ENCODE results near the gene PRDM7.

The PRDM7 gene

DNA sequence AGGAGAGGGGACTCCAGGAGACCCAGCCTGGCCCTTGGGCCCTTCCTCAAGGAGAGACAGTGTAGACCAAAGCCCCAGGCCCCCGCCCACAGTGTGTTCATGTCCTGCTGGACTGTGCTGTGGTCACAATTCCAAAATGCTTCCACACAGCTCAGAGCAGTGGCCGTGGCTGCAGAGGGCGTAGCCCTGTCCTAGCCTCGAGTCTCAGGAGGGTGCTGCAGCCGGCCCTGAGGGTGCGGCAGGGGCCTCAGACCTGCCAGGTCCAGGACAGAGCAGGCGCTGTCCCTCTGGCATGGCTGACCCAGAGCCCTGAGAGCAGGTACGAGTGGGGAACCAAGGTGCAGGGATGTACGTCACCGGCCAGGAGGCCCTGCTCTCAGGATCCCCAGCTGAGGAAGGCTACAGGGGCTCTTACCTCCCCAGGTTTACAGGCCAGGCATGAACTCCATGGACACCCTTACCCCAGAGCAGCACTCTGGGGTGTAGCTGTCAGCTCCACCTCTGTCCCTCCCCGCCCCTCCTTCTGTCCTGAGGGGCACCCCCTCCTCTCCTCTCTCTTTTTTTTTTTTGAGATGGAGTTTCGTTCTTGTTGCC is 65.1 kb downstream of the PRDM7 start:
- Histone ChIP-seq H3K4me1 (ENCODE audit: insufficient read depth, low read length, severe bottlenecking) (no peaks in the 10 kb centered on the region), H3K4me3 (ENCODE audit: low read depth, low read length, poor library complexity, severe bottlenecking) (no peak overlapping the region)

DNA sequence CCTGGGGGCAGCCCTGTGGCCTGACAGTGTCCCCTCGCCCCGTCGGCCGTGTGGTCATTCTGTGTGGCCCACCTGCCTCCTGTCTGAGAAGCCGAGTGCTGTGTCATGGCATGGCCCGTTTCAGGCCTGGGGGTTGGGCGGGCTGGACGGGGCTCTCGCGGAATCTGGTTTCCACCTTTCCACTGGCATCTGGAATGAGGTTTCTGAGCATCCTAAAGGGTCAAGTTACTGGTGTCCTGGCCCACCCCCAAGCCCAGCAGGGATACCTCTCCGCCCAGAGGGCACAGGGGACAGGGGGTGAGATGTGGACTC is 65.7 kb downstream of the PRDM7 start:
- Histone ChIP-seq H3K4me2 (ENCODE audit: low read length) (no peak overlapping the region), H3K9me2 (ENCODE audit: low read depth, low read length) (no peaks in the 10 kb centered on the region), H2AFZ (ENCODE audit: low read length) (no peak overlapping the region), H3K27me3 (ENCODE audit: insufficient read depth, low read length) (0 out of 2 replicates have a peak, but pooled peaks cover 12% of the 10 kb centered on the region), H3K4me1 (ENCODE audit: insufficient read depth, low read length, severe bottlenecking) (no peaks in the 10 kb centered on the region), H3F3A (ENCODE audit: insufficient read depth, low read length) (no peaks in the 10 kb centered on the region), H3K9ac (ENCODE audit: low read length) (no peak overlapping the region), H3K4me3 (ENCODE audit: low read depth, low read length, poor library complexity, severe bottlenecking) (no peak overlapping the region), H3K36me3 (ENCODE audit: insufficient read depth, low read length) (no peaks in the 10 kb centered on the region), H4K20me1 (ENCODE audit: insufficient read depth, low read length) (no peaks in the 10 kb centered on the region), H3K79me2 (ENCODE audit: insufficient read depth, low read length) (no peaks in the 10 kb centered on the region), H3K27ac (ENCODE audit: low read depth, low read length, poor library complexity, severe bottlenecking) (no peak overlapping the region), H3K9me3 (ENCODE audit: low read length) (no peaks in the 10 kb centered on the region)
- TF ChIP-seq EZH2 (IDR thresholded peaks at IDR 0.05; ENCODE audit: borderline replicate concordance, low read length) = no peak
- TF ChIP-seq, protein P1, sequence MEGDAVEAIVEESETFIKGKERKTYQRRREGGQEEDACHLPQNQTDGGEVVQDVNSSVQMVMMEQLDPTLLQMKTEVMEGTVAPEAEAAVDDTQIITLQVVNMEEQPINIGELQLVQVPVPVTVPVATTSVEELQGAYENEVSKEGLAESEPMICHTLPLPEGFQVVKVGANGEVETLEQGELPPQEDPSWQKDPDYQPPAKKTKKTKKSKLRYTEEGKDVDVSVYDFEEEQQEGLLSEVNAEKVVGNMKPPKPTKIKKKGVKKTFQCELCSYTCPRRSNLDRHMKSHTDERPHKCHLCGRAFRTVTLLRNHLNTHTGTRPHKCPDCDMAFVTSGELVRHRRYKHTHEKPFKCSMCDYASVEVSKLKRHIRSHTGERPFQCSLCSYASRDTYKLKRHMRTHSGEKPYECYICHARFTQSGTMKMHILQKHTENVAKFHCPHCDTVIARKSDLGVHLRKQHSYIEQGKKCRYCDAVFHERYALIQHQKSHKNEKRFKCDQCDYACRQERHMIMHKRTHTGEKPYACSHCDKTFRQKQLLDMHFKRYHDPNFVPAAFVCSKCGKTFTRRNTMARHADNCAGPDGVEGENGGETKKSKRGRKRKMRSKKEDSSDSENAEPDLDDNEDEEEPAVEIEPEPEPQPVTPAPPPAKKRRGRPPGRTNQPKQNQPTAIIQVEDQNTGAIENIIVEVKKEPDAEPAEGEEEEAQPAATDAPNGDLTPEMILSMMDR (IDR thresholded peaks at IDR 0.05; ENCODE audit: low read length) = no peak

More for the DNA sequence above, 65.1 kb downstream of the PRDM7 start:
- TF ChIP-seq, protein P1 (IDR thresholded peaks at IDR 0.05; ENCODE audit: low read length) = no peak
- TF ChIP-seq EZH2 (IDR thresholded peaks at IDR 0.05; ENCODE audit: borderline replicate concordance, low read length) = no peak
- Histone ChIP-seq H3K27me3 (ENCODE audit: insufficient read depth, low read length) (peaks cover 16% of the 10 kb centered on the region; the same call in 1 of the 2 replicates), H3K36me3 (ENCODE audit: insufficient read depth, low read length) (no peaks in the 10 kb centered on the region), H3K9me2 (ENCODE audit: low read depth, low read length) (no peaks in the 10 kb centered on the region), H3K9me3 (ENCODE audit: low read length) (no peaks in the 10 kb centered on the region), H3F3A (ENCODE audit: insufficient read depth, low read length) (no peaks in the 10 kb centered on the region), H3K27ac (ENCODE audit: low read depth, low read length, poor library complexity, severe bottlenecking) (no peak overlapping the region), H2AFZ (ENCODE audit: low read length) (no peak overlapping the region), H4K20me1 (ENCODE audit: insufficient read depth, low read length) (no peaks in the 10 kb centered on the region), H3K4me2 (ENCODE audit: low read length) (no peak overlapping the region), H3K9ac (ENCODE audit: low read length) (no peak overlapping the region), H3K79me2 (ENCODE audit: insufficient read depth, low read length) (no peaks in the 10 kb centered on the region)

DNA sequence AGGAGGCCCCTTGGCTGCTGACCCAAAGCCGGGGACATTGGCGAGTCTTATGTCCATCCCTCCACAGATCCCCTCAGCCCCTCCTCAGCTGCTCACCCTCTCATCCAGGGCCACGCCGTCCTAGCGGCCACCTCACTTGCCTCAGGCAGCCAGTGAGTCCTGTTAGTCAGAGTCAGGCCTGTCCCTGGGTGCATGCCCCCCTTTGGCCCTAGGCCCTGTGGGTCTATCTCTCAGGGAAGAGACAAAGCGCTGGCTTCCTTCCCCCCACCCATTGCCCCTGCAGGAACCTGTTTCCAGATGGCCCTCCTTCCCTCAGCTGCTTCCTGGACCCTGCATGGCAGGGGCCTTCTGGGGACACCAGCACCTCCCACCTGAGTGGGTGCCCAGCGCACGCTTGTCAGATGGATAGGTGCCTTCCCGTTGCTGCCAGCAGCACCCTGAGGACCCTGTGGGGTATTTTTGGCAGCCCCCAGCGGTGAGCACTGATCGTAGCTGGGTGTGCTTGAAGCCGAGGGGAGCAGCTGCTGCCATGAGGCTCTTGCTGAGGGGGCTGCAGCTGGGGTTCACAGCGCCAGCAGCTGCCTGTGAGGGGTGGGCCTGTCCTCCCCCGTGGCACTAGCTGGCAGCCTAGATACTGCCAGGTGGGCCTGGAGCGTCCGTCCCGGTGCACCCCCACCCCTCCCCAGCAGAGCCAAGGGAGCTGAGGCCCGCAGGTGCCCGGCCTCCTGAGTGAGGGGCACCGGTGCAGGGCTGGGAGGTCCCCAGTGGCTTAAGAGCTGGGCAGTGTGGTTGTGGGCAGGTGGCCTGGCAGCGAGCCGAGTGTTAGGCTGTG is 66.2 kb downstream of the PRDM7 start:
- Histone ChIP-seq H3K4me3 (ENCODE audit: low read depth, low read length, poor library complexity, severe bottlenecking) (no peak overlapping the region), H3K36me3 (ENCODE audit: insufficient read depth, low read length) (no peaks in the 10 kb centered on the region), H3K9me2 (ENCODE audit: low read depth, low read length) (no peaks in the 10 kb centered on the region), H3K4me2 (ENCODE audit: low read length) (no peak overlapping the region), H3K4me1 (ENCODE audit: insufficient read depth, low read length, severe bottlenecking) (no peaks in the 10 kb centered on the region), H3K9ac (ENCODE audit: low read length) (no peak overlapping the region), H3K27ac (ENCODE audit: low read depth, low read length, poor library complexity, severe bottlenecking) (no peak overlapping the region), H4K20me1 (ENCODE audit: insufficient read depth, low read length) (no peaks in the 10 kb centered on the region), H3K27me3 (ENCODE audit: insufficient read depth, low read length) (0 out of 2 replicates have a peak, but pooled peaks cover 12% of the 10 kb centered on the region), H3F3A (ENCODE audit: insufficient read depth, low read length) (no peaks in the 10 kb centered on the region), H3K9me3 (ENCODE audit: low read length) (no peaks in the 10 kb centered on the region), H3K79me2 (ENCODE audit: insufficient read depth, low read length) (no peaks in the 10 kb centered on the region), H2AFZ (ENCODE audit: low read length) (no peak overlapping the region)
- TF ChIP-seq, protein P1 (IDR thresholded peaks at IDR 0.05; ENCODE audit: low read length) = no peak
- no peak for TF ChIP-seq EZH2 (IDR thresholded peaks at IDR 0.05; ENCODE audit: borderline replicate concordance, low read length)
